Neutrophil (primary cell): ENCODE data around the gene PCBP4.

ENCODE experiments used
- H3K27ac ChIP-seq: fragments of 200-600 bp; sonication (generic); 2 replicates; pipeline ENCODE4 v1.5.1; 2016; ENCODE audit warnings: mild to moderate bottlenecking, moderate library complexity
- H3K27me3 ChIP-seq: fragments of 200-600 bp; sonication (generic); 2 replicates; pipeline ENCODE4 v1.6.0; 2016; ENCODE audit warnings: mild to moderate bottlenecking
- H3K36me3 ChIP-seq: fragments of 200-600 bp; sonication (generic); 2 replicates; pipeline ENCODE4 v1.5.1; 2017
- H3K4me1 ChIP-seq, 2 experiments: fragments of 200-600 bp in 1 of 2; sonication (generic) in 1 of 2; 1 replicate in 1 of 2; 2 replicates in 1 of 2; pipeline versions ENCODE4 v1.5.1 to v1.6.1; 2013 to 2016; ENCODE audit warnings: low read depth in 1 of 2, low read length in 1 of 2, mild to moderate bottlenecking in 1 of 2, moderate library complexity in 1 of 2; ENCODE audit not compliant: control insufficient read depth in 1 of 2, insufficient read depth in 1 of 2
- H3K4me3 ChIP-seq, 2 experiments: fragments of 200-600 bp in 1 of 2; sonication (generic) in 1 of 2; 1 replicate in 1 of 2; 2 replicates in 1 of 2; pipeline ENCODE4 v1.5.1; 2013 to 2016; ENCODE audit warnings: low read depth in 1 of 2, low read length in 1 of 2, mild to moderate bottlenecking in 1 of 2, moderate library complexity in 1 of 2
- H3K9me3 ChIP-seq: fragments of 200-600 bp; sonication (generic); 2 replicates; pipeline ENCODE4 v1.5.1; 2016
- TF ChIP-seq, protein P1 (sequence below): fragments of 200-600 bp; sonication (generic); IDR thresholded peaks from 2 replicates; pipeline ENCODE4 v1.5.1; 2016; ENCODE audit warnings: antibody characterized with exemption

The PCBP4 gene

DNA sequence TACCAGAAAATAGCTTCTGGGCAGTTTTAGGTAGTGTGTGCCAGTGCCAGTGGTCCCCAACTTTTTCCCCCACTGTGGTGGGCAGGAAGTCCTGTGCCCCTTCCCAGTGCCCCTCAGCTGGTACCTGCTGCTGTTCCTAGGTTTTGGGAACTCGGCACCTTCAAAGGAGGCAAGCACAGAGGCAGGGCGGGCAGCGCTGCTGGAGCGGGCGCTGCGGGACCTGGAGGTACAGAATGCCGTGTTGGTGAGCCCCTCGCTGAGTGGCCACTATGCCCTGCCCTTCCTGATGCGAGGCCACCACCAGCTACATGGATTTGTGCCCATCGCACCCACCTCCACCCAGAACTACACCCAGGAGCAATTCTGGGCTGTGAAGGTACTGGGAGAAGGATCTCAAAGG is 13.0 kb upstream of the PCBP4 start:
- no peaks in the 10 kb centered on the region for H3K9me3 ChIP-seq
- H3K27me3 ChIP-seq = peaks cover 8% of the 10 kb centered on the region
- H3K27ac ChIP-seq = no peak overlapping the region
- H3K4me3 ChIP-seq = no peak overlapping the region
- H3K4me1 ChIP-seq = peaks cover 23 to 24% of the 10 kb centered on the region in 2 experiments
- TF ChIP-seq, protein P1, sequence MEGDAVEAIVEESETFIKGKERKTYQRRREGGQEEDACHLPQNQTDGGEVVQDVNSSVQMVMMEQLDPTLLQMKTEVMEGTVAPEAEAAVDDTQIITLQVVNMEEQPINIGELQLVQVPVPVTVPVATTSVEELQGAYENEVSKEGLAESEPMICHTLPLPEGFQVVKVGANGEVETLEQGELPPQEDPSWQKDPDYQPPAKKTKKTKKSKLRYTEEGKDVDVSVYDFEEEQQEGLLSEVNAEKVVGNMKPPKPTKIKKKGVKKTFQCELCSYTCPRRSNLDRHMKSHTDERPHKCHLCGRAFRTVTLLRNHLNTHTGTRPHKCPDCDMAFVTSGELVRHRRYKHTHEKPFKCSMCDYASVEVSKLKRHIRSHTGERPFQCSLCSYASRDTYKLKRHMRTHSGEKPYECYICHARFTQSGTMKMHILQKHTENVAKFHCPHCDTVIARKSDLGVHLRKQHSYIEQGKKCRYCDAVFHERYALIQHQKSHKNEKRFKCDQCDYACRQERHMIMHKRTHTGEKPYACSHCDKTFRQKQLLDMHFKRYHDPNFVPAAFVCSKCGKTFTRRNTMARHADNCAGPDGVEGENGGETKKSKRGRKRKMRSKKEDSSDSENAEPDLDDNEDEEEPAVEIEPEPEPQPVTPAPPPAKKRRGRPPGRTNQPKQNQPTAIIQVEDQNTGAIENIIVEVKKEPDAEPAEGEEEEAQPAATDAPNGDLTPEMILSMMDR = no peak
- H3K36me3 ChIP-seq = no peaks in the 10 kb centered on the region

DNA sequence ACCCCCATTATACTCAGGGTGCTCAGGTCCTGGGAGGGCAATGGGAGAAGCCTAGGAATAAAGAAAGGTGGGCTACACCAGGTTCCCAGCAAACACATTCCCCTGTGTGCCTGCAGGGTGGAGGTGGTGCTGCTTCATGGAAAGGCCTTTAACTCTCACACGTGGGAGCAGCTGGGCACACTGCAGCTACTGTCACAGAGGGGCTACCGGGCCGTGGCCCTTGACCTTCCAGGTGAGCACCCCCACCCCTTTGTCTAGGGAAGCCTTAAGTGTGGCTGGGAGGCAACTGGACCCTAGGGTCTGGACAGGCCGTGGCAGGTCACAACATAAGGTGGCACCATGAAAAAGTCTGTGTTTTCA is 10.9 kb upstream of the PCBP4 start:
- Histone ChIP-seq H3K9me3 (no peaks in the 10 kb centered on the region), H3K4me3 (no peak overlapping the region), H3K27me3 (peaks cover 9% of the 10 kb centered on the region), H3K27ac (no peak overlapping the region), H3K36me3 (no peaks in the 10 kb centered on the region), H3K4me1 (peaks cover 35 to 39% of the 10 kb centered on the region in 2 experiments)
- TF ChIP-seq, protein P1 = no peak

DNA sequence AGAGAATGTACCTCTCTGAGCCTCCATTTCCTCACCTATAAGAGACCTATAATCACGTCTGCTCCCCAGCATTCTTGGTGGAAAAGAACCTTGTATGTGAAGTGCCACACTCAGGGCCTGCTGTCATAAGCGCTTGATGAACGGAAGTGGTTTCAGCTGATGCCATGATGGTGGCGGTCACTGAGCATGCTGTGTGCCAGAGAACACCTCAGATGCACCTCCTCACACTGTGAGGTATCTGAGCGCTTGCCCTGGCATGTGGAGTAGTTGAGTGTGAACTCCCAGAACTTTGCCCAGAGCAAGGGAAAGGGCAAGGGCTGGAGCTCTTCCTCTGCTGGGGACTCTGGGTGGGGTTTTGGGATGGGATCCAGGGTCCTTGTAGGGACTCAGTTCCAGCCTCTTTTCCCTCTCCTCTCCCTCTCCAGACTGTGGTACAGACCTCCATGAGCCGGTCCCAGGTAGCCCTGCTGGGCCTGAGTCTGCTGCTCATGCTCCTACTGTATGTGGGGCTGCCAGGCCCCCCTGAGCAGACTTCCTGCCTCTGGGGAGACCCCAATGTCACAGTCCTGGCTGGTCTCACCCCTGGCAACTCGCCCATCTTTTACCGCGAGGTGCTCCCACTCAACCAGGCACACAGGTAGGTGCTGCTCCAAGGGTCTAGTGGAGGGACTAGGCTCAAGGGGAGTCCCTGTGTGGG is 10.3 kb upstream of the PCBP4 start:
- Histone ChIP-seq H3K4me3 (no peak overlapping the region), H3K36me3 (no peaks in the 10 kb centered on the region), H3K27ac (no peak overlapping the region), H3K27me3 (peaks cover 9% of the 10 kb centered on the region), H3K9me3 (no peaks in the 10 kb centered on the region), H3K4me1 (peaks cover 30 to 34% of the 10 kb centered on the region in 2 experiments)
- TF ChIP-seq, protein P1 = no peak

DNA sequence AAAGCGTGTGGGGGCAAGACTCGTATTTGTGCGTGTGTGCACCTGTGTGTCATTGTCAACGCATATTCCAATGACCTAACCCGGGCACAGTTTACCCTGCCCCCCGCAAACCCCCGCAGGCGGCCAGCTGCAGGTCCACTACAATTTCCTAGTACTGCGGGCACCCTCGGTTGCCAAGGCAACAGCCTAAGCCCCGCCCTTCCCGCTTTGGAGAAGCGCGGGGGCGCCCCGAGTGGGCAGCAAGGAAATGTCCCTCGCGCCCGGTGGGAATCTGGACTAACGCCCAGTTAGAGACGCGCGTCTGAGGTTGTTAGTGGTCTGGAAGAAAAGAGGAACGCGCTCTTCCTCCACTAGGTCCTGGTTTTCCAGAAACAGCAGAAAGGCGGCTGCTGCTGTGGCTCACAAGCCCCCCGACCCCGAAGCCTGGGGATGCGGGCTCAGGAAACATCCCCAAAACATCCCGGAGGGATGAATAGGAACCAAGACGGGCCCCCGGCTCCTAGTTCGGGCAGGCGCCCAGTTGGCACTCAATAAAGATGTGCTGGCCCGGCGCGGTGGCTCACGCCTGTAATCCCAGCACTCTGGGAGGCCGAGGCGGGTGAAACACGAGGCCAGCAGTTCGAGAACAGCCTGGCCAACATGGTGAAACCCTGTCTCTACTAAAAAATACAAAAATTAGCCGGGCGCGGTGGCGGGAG is 8.7 kb upstream of the PCBP4 start:
- Histone ChIP-seq H3K27me3 (peaks cover 9% of the 10 kb centered on the region), H3K36me3 (no peaks in the 10 kb centered on the region), H3K4me3 (peak overlapping the region; percentile 76), H3K4me1 (peaks cover 26 to 27% of the 10 kb centered on the region in 2 experiments), H3K27ac (no peak overlapping the region), H3K9me3 (no peaks in the 10 kb centered on the region)
- TF ChIP-seq, protein P1 = no peak

DNA sequence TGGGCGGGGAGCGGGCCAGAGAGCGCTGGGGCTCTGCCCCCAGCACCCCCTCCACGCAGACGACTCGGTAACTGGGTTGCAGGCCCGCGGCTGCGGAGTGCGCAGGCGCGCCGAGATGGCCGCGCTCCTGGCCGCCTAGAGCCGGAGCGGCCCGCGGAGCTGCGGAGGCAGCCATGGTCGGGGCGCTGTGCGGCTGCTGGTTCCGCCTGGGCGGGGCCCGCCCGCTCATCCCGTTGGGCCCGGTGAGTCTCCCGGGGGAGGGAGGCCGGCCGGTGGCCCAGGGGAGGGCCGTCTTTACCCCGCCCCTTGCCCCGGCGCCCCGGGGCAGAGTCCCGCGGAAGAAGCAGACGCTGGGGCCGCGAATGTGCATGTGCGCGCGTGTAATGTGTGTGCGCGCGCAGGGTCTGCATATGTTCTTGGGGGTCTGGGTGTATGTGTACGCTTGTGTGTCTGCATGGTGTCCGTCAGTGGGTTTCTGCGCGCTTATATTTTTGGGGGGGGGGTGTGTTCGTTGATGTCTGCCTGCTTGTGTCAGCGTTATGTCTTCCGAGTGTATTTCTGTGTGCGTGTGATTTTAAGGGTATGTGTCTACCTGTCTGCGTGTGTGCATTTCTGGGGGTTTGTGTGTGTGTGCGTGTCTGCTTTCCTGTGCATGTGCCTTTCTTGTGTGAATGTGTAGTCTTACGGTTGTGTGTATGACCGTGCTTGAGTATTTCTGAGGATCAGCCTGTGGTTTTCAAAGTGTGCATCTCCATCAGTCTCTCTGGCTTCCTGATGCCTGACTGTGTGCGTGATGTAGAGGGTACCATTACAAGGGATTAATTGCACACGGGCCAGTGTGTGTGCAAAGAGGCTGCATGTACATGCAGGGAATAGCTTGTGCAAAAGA is 8.0 kb upstream of the PCBP4 start, which contains the start of gene ABHD14A:
Gene ABHD14A (plus strand): TSS at position 102 of the 889 bp plus-strand sequence. CDS start 72 bp downstream, at position 174.
- Histone ChIP-seq H3K4me3 (peak within 1 kb of the TSS; percentile 76), H3K4me1 (peaks cover 26 to 27% of the 10 kb centered on the region in 2 experiments), H3K36me3 (no peaks in the 10 kb centered on the region), H3K9me3 (no peaks in the 10 kb centered on the region), H3K27me3 (peaks cover 9% of the 10 kb centered on the region), H3K27ac (peak within 1 kb of the TSS; percentile 45)
- TF ChIP-seq, protein P1 = no peak
